ENCODE data around the gene ARL2BP. TPM values are rescaled to one million over a fixed set of nuclear protein-coding genes. Genes with fewer than 3 reads are reported as not detected.

The ARL2BP gene
- total RNA-seq, 1 experiment from 2014 or later, result 47.6 TPM

DNA sequence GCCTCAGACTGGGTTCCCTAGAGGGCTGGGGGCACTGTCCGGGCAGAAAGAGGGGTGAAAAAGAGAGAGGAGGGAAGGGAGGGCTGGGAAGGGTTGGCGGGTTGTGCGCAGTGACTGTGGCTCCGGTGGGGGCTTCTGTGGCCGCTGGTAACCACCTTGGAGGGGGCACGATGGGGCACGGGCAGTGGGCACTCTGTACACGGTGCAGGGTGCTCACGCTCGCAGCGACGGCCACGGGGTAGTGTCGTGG is 38.8 kb downstream of the ARL2BP start:
- CTCF ChIA-PET, result interaction anchor here (0.7 to 1.2 kb wide), 4 partner anchors 9 to 445 kb away, joined by 3 to 5 read pairs (median 4); partner anchors contain the start of gene ARL2BP
- H3K27me3 Mint-ChIP-seq (ENCODE audit: insufficient read depth, unreplicated experiment), result no peaks in the 10 kb centered on the region
- intact Hi-C loops (cut with micrococcal nuclease; ENCODE audit: unreplicated experiment), result loop anchor here (1.0 to 2.0 kb wide), 2 partner anchors 15 kb away; no protein-coding TSS in a partner anchor
- H3K36me3 Mint-ChIP-seq (ENCODE audit: insufficient read depth, unreplicated experiment), result peaks cover 20% of the 10 kb centered on the region
- no peaks in the 10 kb centered on the region for H3K9me3 Mint-ChIP-seq (ENCODE audit: unreplicated experiment)
- H3K27ac Mint-ChIP-seq (ENCODE audit: unreplicated experiment), result peak overlapping the region; percentile 82
- H3K36me3 ChIP-seq (ENCODE audit: control insufficient read depth, insufficient read depth, low read length), result no peaks in the 10 kb centered on the region
- TF ChIP-seq CTCF (IDR thresholded peaks at IDR 0.05; ENCODE audit: insufficient read depth in 1 of 2, low read depth in 1 of 2, low read length in 1 of 2, severe bottlenecking in 1 of 2, unreplicated experiment in 1 of 2), result no peak
- H3K4me3 ChIP-seq (ENCODE audit: low read depth, low read length), result peak overlapping the region; percentile 99
- no peak for DNase-seq
- peaks cover 28% of the 10 kb centered on the region for H3K4me1 ChIP-seq
- H3K9me3 ChIP-seq, result no peaks in the 10 kb centered on the region
- H3K4me1 Mint-ChIP-seq (ENCODE audit: low read depth, unreplicated experiment), result peaks cover 31% of the 10 kb centered on the region
- POLR2A ChIA-PET, result interaction anchor here (1.0 kb wide), 1 partner anchor 9 kb away, joined by 4 read pairs; no protein-coding TSS in a partner anchor
- H3K4me3 Mint-ChIP-seq (ENCODE audit: unreplicated experiment), result peak overlapping the region; percentile 80
- no TSS peak for BruUV-seq (replicated peaks)
- H3K27me3 ChIP-seq (replicated peaks; ENCODE audit: control insufficient read depth, insufficient read depth, low read length), result no peaks in the 10 kb centered on the region

GRCh38 chr16:57284209-57284951 is 39.3 kb downstream of the ARL2BP start, which contains the start of gene PLLP:
Gene PLLP (minus strand): TSS chr16:57284672. CDS start chr16:57284540, 132 bp downstream.
- no peaks in the 10 kb centered on the region for H3K27me3 ChIP-seq (replicated peaks; ENCODE audit: control insufficient read depth, insufficient read depth, low read length)
- H3K4me1 Mint-ChIP-seq (ENCODE audit: low read depth, unreplicated experiment), result peaks cover 31% of the 10 kb centered on the region
- no peaks in the 10 kb centered on the region for H3K9me3 ChIP-seq
- peak within 1 kb of the TSS; percentile 99 for H3K4me3 ChIP-seq (ENCODE audit: low read depth, low read length)
- DNase-seq, result peak; percentile 77 to 89
- no TSS peak for BruUV-seq (replicated peaks)
- H3K27me3 Mint-ChIP-seq (ENCODE audit: insufficient read depth, unreplicated experiment), result no peaks in the 10 kb centered on the region
- intact Hi-C loops (cut with micrococcal nuclease; ENCODE audit: unreplicated experiment), result loop anchor here (1.0 kb wide), 1 partner anchor 15 kb away; no protein-coding TSS in a partner anchor
- TF ChIP-seq CTCF (IDR thresholded peaks at IDR 0.05; ENCODE audit: insufficient read depth in 1 of 2, low read depth in 1 of 2, low read length in 1 of 2, severe bottlenecking in 1 of 2, unreplicated experiment in 1 of 2), result no peak
- peaks cover 28% of the 10 kb centered on the region for H3K4me1 ChIP-seq
- no peaks in the 10 kb centered on the region for H3K9me3 Mint-ChIP-seq (ENCODE audit: unreplicated experiment)
- POLR2A ChIA-PET, result interaction anchor here (1.0 kb wide), 1 partner anchor 8 kb away, joined by 4 read pairs; no protein-coding TSS in a partner anchor
- CTCF ChIA-PET, result interaction anchor here (0.8 to 1.2 kb wide), 4 partner anchors 8 to 39 kb away, joined by 3 to 5 read pairs (median 4); partner anchors contain the start of gene ARL2BP
- H3K36me3 ChIP-seq (ENCODE audit: control insufficient read depth, insufficient read depth, low read length), result no peaks in the 10 kb centered on the region
- H3K4me3 Mint-ChIP-seq (ENCODE audit: unreplicated experiment), result peak within 1 kb of the TSS; percentile 80
- H3K27ac Mint-ChIP-seq (ENCODE audit: unreplicated experiment), result peak within 1 kb of the TSS; percentile 82
- H3K36me3 Mint-ChIP-seq (ENCODE audit: insufficient read depth, unreplicated experiment), result peaks cover 20% of the 10 kb centered on the region

- CTCF ChIA-PET, result interaction anchor here (0.8 kb wide), 1 partner anchor 15 kb away, joined by 3 read pairs; no protein-coding TSS in a partner anchor
- H3K4me3 Mint-ChIP-seq (ENCODE audit: unreplicated experiment), result peak overlapping the region; percentile 80
These were observed 39.9 kb downstream of the ARL2BP start for GRCh38 chr16:57284952-57285363.

More at GRCh38 chr16:57284952-57285363, 39.9 kb downstream of the ARL2BP start:
- Mint-ChIP-seq H3K4me1 (ENCODE audit: low read depth, unreplicated experiment) (peaks cover 28% of the 10 kb centered on the region), H3K9me3 (ENCODE audit: unreplicated experiment) (no peaks in the 10 kb centered on the region), H3K27me3 (ENCODE audit: insufficient read depth, unreplicated experiment) (no peaks in the 10 kb centered on the region), H3K36me3 (ENCODE audit: insufficient read depth, unreplicated experiment) (peaks cover 20% of the 10 kb centered on the region), H3K27ac (ENCODE audit: unreplicated experiment) (peak overlapping the region; percentile 73)
- Histone ChIP-seq H3K36me3 (ENCODE audit: control insufficient read depth, insufficient read depth, low read length) (no peaks in the 10 kb centered on the region), H3K4me3 (ENCODE audit: low read depth, low read length) (peak overlapping the region; percentile 99), H3K4me1 (peaks cover 22% of the 10 kb centered on the region), H3K9me3 (no peaks in the 10 kb centered on the region), H3K27me3 (replicated peaks; ENCODE audit: control insufficient read depth, insufficient read depth, low read length) (no peaks in the 10 kb centered on the region)
- intact Hi-C loops (cut with micrococcal nuclease; ENCODE audit: unreplicated experiment), result loop anchor here (1.0 kb wide), 1 partner anchor 14 kb away; no protein-coding TSS in a partner anchor
- TF ChIP-seq CTCF (IDR thresholded peaks at IDR 0.05; ENCODE audit: insufficient read depth in 1 of 2, low read depth in 1 of 2, low read length in 1 of 2, severe bottlenecking in 1 of 2, unreplicated experiment in 1 of 2), result peak in 1 of 2 experiments; percentile 6
- no peak for DNase-seq
- POLR2A ChIA-PET, result no interaction called here
- TSS peak; percentile 67 for BruUV-seq (replicated peaks)
